HG02938 (cell line): ENCODE measurements around the gene GALNT8.
"Not testable (repeated sequence)": the region's sequence is repeated elsewhere in the genome, so short reads cannot be mapped to it uniquely, and the experiment has no call there.

Experiments used
- ATAC-seq: cut with Tn5 transposase; IDR thresholded peaks from one replicate; pipeline ENCODE4 v1.9.1; 2021; ENCODE audit warnings: mild to moderate bottlenecking, moderate library complexity; ENCODE audit not compliant: unreplicated experiment

The GALNT8 gene

DNA sequence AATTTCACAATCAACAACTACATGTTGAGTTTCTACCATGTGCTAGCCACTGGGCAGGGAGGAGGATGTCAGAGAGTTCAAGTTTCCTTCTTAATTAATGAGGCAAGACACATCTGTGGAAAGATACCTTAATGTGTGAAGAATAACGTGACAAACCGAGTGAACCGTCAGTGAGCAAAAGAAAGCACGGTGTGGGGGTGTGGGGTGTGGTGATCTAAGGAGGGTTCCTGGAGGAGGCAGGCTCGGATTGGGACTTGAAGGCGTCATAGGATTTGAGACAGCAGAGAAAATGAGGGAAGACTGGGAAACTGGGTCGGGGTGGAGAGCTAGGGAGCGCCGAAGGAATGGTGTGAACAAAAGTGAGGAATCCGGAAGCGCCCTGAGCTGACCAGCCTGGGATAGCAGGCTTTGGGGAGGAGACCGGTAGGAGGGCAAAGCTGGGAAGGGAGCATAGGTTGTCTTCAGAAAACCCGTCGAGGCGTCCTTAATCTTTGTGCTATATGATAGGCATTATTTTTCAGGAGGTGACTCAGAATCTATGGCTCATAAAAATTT lies 22.3 kb downstream of the GALNT8 start:
- ATAC-seq, result no peak

DNA sequence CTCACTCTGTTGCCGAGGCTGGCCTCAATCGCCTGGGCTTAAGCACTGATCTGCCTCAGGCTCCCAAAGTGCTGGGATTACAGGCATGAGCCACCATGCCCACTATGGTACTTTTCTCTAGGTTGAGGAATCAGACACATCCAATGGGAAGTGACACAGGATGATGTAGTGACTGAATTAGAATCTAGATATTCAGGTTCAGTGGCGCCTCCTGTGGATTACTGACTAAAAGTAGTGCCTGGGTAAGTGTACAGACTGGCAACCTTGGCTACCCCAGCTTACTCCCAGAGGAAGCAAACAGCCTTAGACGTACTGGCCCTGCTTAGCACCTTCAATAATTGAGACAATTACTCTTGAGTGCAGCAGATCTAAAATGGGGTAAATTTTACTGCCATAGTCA lies 22.8 kb downstream of the GALNT8 start:
- ATAC-seq, result no peak

DNA sequence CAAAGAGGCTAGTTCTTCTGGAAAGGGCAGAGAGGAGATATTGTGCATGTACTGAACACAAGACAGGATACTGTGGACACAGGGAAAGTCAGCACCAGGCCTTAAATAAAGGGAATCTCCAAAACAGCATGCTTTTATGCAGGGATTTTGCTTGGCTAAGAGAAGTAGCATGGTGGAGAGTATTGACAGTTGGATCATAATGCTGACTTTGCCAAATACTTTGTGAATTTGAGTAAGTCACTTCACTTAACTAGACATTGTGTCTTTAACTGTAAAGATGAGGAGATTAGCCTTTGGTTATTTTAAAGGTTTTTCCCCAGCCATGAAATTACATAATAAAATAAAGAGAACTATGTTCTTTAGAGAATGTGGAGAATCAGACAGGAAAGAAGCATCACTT lies 24.5 kb downstream of the GALNT8 start:
- ATAC-seq, result no peak

DNA sequence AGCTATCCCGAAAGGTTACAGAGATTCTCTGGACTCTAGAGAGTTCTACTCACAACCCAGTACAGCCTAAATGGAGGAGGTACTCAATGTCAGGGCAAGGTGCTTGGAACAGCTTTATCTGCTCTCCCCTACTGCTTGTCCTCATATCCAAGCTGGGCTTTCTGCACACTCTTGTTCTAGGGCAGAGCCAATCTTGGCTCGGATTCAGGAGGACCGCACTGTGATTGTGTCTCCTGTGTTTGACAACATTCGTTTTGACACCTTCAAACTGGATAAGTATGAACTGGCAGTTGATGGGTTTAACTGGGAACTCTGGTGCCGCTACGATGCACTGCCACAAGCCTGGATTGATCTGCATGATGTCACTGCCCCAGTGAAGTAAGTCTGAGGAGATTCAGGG lies 25.0 kb downstream of the GALNT8 start:
- ATAC-seq, result no peak

DNA sequence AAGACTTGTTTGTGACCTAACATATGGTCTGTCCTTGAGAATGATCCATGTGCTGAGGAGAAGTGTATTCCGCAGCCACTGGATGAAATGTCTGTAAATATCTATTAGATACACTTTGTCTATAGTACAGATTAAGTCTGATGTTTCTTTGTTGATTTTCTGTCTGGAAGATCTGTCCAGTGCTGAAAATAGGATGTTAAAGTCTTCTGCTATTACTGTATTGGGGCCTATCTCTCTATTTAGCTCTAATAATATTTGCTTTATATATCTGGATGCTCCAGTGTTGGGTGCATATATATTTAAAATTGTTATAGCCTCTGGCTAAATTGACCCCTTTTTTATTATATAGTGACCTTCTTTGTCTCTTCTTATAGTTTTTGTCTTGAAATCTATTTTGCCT lies 31.5 kb downstream of the GALNT8 start:
- ATAC-seq, result not testable (repeated sequence)

DNA sequence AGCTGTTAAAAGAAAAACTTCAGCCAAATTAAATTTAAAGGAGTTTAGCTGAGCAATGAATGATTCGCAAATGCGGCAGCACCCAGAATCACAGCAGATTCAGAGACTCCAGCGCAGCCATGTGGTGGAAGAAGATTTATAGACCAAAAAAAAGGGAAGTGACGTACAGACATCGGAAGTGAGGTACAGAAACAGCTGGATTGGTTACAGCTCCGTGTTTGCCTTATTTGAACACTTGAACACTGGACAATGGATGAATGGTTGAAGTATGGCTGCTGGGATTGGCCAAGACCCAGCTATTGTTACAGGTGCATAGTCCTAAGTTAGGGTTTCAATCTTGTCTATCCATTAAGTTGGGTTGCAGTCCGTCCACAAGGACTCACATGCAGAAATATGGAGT lies 42.6 kb downstream of the GALNT8 start:
- no peak for ATAC-seq

DNA sequence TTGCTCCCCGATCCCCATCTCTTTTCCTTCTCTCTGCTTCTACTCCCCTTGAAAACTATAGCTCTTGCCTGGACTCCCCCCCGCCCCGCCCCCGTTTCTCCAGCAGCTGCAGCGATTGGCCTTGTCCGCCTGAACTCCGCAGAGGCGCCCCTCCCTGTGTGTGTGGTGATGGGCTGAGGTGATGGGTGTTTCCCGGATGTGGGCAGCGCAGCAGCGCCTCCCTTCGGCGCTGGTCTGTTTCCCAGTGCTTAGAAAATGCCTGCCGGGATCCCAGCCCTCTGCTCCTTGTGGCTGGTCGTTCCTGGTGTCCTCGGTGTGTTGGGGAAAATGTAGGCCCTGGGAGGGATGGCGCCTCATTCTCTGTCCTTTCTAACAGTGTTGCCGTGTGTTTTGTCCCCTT lies 43.3 kb downstream of the GALNT8 start:
- no peak for ATAC-seq

DNA sequence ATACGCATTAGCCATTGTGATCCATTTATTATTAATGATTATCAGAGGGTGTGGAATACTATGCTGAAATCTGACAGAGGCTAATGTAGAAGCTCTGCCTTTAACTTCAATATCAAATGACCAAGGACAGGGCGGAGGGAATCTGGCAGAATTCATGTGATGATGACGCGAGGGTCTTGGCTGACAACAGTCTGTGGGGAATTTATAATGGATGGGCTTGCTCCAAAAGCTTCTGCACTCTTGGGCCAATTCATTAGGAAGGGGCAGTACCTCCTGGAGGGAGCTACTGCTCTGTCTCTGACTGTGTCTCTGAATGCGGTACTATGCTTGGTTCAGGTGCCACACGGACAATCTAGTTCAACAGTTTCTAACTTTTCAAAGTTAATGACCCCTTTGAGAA lies 46.2 kb downstream of the GALNT8 start:
- ATAC-seq, result no peak

DNA sequence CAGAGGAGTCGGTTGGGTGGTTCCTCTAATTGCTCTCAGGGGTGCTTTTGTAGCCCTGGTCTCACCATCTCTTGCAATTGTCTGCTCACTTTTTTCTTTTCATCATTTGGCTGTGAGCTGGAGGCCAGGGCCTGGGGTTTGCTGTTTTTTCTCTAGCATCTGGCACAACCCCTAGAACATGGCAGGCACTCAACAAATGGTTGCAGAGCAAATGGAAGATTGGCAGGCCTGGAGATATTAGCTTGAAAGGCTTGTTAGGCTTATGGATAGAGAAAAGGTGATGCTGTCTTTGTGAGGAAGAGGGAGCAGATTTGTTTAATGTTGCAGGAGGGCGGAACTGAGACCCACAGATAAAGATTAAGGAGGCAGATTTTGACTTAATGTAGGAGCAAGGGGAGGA lies 47.0 kb downstream of the GALNT8 start:
- ATAC-seq, result no peak

DNA sequence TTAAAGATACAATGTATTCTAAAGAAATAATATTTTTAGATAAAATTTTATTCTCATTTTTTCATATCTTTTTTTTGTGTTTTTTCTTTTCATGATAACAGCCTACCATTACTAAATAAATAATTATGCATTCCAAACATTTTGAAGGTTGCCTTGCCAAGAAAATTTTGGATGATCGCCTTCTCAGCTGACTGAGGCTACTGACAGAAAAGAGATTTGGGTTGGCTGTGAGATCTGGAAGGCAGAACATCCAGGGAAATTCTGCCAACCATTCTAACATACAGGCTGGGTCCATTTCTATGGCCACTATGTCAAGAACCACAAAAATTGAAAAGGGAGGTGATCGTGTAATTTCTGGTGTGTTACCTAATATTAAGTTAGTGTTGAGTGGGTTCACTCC lies 48.1 kb downstream of the GALNT8 start:
- no peak for ATAC-seq

DNA sequence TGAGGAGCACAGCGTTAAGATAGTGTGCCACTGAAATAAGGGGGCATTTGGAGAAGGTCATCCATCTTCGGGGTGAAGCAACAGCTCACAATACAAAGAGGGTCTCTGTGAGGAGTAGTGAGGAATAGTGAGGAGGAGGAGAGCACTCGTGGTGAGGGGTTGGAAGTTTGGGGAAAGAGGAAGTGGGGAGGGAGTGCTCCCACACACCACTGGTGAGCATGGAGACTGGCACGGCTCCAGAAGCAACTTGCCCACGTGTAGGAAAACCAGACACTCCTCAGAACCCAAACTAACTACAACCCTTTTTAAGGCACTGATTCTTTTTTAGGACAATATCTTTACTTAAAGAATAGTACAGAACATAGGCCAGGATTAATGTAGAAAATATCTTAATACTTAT lies 48.9 kb downstream of the GALNT8 start:
- ATAC-seq, result no peak

DNA sequence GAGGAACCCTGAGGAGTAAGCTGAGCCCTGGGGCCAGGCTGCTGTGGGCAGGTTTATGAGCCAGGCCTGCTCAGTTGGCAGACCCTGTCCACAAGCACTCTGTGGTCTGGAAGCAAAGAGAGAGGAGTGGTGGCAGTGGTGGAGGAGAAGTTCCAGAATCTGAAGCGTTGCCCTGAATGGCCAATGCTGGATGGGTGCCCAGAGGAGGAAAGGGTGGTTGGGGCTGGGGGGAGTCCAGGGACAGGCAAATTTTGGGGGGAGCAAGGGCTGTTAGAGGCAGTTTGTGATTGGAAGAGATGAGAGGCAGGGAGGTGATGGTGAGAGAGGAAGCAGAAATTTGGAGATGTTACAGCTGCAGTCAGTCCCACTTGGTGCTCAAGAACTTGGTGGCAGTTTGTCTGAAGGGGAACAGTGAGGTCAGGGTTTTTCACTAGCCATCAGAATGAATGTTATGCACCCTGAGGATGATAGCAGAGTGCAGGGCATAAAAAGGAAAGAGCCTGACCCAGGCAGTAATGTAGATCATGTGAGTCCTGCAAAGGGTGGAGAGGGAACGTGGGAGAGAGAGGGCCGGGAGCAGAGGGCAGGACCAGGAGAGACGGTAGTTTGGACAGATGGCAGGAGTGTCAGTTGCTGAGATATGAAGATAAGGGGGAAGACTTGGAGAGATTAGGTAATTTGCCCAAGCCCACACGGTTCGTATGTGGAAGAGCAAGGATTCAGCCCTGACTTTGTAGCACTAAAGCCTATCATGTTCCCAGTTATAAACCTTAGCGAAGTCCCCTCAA lies 51.2 kb downstream of the GALNT8 start:
- no peak for ATAC-seq

DNA sequence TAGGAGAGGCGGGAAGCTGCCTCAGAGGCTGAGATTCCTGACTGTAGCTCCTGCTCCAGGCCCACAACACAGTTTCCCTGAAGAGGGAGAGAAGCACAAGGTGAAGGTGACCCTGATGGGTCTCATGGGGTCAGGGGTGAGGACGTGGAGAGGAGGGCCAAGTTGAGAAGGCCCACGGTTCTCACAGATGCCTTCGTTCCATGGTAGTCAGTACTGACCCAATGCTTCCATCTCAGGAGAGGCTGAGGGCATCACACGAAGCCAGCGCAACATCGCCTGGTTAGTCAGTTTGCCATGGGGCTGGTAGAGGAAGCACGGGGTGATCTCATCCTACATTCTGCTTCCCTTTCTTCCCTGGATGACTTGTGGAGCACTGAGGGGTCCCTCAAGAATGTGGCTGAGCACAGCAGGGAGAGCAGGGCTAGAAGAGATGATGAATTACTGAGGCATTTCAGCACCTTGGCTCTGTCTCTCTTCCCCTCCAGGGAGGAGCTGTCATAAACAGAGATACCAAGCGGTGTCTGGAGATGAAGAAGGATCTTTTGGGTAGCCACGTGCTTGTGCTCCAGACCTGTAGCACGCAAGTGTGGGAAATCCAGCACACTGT lies 51.9 kb downstream of the GALNT8 start:
- ATAC-seq, result no peak

DNA sequence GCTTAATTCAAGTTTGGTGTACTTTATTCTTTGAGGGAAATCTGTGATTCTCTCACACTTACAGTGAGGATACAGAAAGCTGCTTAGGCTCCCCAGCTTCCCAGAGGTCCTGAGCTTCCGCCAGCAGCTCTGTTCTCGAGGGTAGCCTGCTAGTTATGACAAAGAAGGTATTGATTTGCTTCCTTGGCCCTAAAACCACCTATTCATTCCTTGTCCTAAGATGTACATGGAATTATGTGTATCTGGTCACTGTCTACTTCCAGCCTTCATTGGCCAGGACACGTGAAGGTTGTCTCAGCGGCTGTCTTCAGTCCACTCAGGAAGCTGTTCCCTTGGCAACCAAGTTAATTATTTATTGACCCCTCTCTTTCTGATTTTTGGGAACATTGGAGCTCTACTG lies 55.7 kb downstream of the GALNT8 start:
- ATAC-seq, result no peak

DNA sequence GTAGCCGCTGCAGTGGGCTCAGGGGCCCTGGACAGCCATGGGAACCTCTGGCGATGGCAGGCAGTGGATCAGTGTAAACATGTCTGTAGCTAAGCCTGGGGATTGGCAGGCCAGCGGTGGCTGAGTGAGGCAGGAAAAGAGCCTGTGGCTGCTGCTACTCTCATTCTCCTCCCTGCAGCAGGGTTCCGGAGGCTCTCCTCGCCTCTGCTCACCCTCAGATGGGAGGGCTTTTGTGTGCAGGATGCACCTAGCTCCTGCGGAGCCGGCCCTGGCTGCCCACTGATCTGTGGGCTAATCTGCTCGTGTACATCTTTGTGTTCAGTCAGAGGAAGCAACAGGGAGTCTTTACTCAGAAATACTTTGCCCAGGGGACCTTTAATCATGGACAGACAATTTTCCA lies 59.5 kb downstream of the GALNT8 start:
- no peak for ATAC-seq

DNA sequence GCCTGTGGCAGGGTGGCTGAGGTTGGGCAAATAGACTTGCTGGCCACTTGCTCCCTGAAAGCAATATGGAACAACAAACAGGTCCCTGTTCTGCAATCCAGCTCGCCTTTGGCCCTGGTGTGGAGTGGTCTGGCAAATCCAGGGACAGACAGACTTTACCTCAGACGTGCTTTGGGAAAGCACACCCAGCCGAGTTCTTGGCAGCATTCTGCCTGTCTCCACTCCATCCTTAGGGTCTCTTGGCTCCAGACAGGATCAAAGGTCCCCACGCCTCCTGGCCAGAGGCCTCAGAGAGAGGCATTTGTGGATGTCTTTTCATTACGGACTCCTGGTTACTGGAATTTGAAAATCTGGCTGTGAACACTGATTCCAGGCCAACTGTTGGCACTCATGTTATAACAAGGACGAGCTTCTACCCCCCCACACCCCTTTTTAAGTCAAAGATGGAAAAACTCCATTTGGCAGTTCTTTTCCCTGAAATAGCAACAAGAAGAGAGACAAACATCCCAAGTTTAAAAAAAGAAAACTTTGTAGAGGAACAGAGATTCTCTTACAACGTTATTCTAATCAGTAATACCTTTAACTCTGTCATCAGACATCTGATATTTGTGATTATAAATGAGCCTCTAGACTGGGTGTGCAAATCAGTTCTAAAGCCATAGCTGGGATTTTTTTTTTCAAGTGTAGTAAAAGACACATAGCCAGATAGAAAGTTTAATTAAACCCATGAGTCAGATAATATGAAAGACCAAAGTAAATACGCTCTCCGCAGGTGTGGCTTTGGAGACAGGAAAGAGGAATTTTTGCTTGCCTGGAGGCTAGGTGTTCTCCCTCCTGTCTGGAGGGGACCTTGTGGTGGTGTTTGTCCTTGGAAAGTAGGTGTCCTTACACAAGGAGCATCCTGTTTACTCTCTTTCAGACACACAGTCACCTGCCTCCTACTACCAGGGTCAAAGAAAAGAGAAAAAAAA lies 60.7 kb downstream of the GALNT8 start:
- ATAC-seq, result no peak

DNA sequence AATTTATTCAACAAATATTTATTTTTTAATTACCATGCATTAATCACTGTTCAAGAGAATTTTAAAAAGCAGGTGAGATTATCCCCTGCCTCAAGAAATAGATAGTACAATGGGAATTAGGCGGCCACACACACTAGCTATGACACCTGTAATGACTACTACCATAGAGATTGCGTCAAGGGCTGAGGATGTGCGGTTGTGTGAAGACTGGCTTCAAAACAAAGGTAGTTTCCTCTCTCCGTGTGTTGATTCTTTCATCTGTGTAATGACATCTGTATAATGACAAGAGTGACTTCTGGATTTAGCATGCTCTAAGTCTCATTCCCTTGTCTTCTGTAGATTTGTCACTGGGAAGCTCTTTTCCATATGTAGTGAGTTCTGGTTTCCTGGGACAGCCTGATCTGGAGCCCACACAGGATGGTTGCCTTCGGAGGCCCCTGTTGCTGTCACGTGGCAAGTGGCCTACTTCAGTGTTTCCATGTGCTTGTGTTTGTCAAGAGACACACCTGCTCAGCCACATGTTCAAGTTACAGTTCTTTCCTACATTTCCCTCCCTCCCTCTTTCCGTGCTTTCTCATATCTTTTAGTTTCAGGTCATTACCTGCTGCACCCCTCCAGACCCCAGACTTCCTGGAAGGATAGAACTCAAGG lies 64.3 kb downstream of the GALNT8 start:
- ATAC-seq, result no peak

DNA sequence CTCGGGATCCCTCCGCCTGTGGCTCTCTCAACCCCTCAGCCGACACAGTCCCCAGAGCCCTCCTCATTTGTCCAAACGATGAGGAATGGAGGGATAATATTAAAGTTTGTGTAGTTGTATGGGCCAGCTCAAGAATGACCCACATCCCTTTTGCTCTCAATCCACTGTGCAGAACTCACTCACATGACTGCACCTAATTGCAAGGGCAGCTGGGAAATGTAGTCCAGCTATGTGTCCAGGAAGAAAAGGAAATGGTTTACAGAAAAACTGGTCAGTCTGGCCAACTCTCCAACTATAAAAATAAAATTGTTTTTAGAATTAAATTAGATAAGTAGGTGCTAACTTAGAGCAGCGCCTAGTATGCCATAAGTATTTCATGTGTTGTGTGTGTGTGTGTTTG lies 66.6 kb downstream of the GALNT8 start:
- no peak for ATAC-seq

DNA sequence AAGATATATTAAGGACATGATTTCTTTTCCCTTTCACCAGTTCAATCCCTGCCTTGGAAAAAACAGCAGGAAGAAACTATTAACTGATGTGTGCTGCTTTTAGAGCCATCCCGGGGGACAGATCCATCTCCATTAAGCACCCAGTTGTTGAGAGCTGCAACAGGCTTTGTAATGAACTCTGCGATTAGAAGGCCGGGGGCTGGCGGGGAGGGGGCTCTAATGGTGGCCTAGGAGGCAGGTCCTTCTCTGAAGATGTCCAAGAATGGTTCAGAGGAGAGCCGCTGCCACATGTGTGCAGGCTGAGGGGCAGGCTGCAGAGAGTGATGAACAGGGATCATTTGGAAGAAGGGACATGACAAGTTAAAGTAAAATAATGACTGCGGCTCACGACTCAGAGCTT lies 67.8 kb downstream of the GALNT8 start:
- ATAC-seq, result no peak

DNA sequence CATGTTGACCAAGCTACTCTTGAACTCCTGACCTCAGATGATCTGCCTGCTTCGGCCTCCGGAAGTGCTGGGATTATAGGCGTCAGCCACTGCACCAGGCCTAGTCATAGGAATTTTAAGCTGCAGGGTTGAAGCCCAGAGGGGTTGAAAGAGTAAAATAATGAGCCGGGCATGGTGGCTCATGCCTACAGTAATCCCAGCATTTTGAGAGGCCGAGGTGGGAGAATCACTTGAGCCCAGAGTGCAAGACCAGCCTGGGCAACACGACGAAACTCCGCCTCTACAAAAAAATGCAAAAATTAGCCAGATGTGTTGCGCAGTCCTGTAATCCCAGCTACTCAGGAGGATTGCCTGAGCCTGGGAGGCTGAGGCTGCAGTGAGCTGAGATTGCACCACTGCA lies 69.6 kb downstream of the GALNT8 start:
- ATAC-seq, result no peak

DNA sequence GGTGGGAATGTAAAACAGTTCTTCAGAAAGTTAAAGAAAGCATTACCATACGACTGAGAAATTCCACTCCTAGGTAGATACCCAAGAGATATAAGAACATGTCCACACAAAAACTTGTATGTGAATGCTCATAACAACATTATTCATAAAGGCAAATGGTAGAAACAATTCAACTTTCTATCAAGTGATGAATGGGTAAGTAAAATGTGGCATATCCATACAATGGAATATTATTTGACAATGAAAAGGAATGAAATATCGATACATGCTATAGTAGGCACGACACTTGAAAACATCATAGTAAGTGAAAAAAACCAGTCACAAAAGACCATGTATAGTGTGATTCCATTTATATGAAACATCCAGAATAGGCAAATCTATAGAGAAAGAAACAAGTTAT lies 71.3 kb downstream of the GALNT8 start:
- ATAC-seq, result no peak
